ENCODE measurements around the gene BEND6.

DNA sequence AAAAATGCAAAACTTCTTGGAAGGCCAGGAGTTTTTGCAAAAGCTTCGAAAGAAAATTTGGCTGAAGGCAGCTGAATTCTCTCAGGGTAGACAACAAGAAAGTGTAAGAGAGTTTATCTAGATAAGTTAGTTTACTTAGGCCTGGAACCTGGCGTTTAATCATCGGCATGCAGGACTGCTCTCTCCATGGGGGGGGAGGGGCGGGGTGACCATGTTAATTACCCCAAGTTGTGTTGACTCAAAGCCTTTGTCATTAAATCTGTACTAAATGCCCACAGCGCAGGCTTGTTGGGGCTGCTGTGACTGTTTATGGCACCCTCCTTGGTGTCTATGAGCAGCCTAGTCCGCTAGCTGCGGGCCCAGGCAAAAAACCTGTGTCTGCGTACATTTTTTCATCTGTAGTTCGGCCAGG lies 115.0 kb downstream of the BEND6 start:
- TF ChIP-seq, protein P1, sequence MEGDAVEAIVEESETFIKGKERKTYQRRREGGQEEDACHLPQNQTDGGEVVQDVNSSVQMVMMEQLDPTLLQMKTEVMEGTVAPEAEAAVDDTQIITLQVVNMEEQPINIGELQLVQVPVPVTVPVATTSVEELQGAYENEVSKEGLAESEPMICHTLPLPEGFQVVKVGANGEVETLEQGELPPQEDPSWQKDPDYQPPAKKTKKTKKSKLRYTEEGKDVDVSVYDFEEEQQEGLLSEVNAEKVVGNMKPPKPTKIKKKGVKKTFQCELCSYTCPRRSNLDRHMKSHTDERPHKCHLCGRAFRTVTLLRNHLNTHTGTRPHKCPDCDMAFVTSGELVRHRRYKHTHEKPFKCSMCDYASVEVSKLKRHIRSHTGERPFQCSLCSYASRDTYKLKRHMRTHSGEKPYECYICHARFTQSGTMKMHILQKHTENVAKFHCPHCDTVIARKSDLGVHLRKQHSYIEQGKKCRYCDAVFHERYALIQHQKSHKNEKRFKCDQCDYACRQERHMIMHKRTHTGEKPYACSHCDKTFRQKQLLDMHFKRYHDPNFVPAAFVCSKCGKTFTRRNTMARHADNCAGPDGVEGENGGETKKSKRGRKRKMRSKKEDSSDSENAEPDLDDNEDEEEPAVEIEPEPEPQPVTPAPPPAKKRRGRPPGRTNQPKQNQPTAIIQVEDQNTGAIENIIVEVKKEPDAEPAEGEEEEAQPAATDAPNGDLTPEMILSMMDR (IDR thresholded peaks at IDR 0.05): no peak
- TF ChIP-seq POLR2A (IDR thresholded peaks at IDR 0.05): no peak
